Measurements from ENCODE around the gene COPE. TPM values are rescaled to one million over a fixed set of nuclear protein-coding genes. Genes with fewer than 3 reads are reported as not detected.

COPE gene
- total RNA-seq, 1 donor: 179 TPM

DNA sequence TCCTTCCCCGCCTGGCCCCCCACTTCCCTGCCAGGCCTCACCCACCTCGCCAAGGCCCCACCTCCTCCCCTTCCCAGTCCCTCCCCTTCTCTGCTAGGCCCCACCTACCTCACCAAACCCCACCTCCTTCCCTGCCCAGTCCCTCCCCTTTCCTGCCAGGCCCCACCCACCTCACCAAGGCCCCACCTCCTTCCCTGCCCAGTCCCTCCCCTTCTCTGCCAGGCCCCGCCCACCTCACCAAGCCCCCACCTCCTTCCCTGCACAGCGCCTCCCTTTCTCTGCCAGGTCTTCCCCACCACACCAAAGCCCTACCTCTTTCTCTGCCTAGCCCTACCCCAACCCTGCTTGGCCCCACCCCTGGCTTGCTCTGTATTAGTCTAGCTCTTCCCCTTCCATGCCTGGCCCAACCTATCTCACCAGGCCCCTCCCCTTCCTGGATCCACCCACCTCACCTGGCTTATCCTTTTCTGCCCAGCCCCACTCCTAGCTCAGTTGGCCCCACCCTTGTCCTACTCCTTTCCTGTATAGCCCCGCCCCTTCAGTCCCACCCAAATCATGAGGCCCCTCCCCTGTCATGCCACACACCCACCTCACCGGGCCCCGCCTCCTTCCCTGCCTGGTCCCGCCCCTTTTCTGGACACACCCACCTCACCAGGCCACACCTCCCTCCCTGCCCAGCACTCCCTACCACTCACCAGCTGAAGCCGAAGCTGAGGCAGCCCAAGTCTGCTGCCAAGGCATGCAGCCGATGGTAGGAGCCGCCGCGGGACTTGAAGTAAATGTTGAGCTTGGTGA is 39.4 kb downstream of the COPE start:
- no peaks in the 10 kb centered on the region for H3K4me1 ChIP-seq (ENCODE audit: insufficient read depth, low read length)
- H3K4me2 ChIP-seq (ENCODE audit: insufficient read depth, low read length): no peak overlapping the region
- H3K4me3 ChIP-seq (ENCODE audit: insufficient read depth, low read length): no peak overlapping the region
- TF ChIP-seq, protein P1, sequence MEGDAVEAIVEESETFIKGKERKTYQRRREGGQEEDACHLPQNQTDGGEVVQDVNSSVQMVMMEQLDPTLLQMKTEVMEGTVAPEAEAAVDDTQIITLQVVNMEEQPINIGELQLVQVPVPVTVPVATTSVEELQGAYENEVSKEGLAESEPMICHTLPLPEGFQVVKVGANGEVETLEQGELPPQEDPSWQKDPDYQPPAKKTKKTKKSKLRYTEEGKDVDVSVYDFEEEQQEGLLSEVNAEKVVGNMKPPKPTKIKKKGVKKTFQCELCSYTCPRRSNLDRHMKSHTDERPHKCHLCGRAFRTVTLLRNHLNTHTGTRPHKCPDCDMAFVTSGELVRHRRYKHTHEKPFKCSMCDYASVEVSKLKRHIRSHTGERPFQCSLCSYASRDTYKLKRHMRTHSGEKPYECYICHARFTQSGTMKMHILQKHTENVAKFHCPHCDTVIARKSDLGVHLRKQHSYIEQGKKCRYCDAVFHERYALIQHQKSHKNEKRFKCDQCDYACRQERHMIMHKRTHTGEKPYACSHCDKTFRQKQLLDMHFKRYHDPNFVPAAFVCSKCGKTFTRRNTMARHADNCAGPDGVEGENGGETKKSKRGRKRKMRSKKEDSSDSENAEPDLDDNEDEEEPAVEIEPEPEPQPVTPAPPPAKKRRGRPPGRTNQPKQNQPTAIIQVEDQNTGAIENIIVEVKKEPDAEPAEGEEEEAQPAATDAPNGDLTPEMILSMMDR (IDR thresholded peaks at IDR 0.05; ENCODE audit: extremely low read depth, low read depth, low read length): no peak
- no peaks in the 10 kb centered on the region for H3K36me3 ChIP-seq (ENCODE audit: insufficient read depth, low read length)
- no peak overlapping the region for H2AFZ ChIP-seq (ENCODE audit: low read length)
- H3K79me2 ChIP-seq (ENCODE audit: insufficient read depth, low read length): no peaks in the 10 kb centered on the region
- H3K9me3 ChIP-seq (ENCODE audit: low read depth, low read length): no peaks in the 10 kb centered on the region
- H3K27ac ChIP-seq (ENCODE audit: low read depth, low read length): no peak overlapping the region
- H3K27me3 ChIP-seq (ENCODE audit: insufficient read depth, low read length): no peaks in the 10 kb centered on the region
- no peak for DNase-seq (ENCODE audit: insufficient read length, low spot score, missing footprints)
- H4K20me1 ChIP-seq (ENCODE audit: insufficient read depth, low read length): peaks cover 2% of the 10 kb centered on the region

DNA sequence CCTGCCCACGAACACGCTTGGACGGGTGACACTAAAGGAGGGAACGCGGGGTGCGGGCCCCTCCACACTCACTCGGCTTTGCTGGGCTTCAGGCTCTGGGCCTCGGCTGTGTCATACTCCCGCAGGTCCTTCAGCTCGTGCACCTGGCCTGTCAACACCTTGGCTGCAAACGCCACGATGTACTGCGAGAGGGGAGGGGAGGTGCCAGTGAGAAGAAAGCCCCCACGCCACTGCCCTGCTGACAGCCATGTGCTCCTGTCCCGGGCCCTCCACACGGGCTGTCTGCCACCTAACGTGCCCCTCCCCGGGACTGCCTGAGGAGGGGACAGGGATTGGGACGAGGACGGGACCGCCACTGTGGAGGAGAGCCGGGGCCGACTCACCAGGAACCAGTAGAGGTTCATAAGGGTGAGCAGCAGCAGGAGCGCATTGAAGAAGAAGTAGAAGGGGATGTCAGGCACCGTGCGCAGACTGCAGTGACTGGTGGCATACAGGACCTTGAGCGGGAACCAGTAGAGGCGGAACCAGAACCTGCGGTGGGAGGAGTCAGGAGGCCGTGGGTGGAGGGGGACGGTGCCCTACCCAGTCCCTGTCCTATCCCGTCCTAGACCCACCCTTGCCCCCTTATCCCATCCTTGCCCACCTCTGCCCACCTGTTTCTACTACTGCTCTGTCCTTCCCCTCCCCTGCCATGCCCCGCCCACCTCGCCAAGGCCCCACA is 40.2 kb downstream of the COPE start:
- no peaks in the 10 kb centered on the region for H3K9me3 ChIP-seq (ENCODE audit: low read depth, low read length)
- no peak for DNase-seq (ENCODE audit: insufficient read length, low spot score, missing footprints)
- no peaks in the 10 kb centered on the region for H3K4me1 ChIP-seq (ENCODE audit: insufficient read depth, low read length)
- H3K27me3 ChIP-seq (ENCODE audit: insufficient read depth, low read length): no peaks in the 10 kb centered on the region
- H3K4me3 ChIP-seq (ENCODE audit: insufficient read depth, low read length): no peak overlapping the region
- peaks cover 2% of the 10 kb centered on the region for H4K20me1 ChIP-seq (ENCODE audit: insufficient read depth, low read length)
- TF ChIP-seq, protein P1 (IDR thresholded peaks at IDR 0.05; ENCODE audit: extremely low read depth, low read depth, low read length): no peak
- H3K36me3 ChIP-seq (ENCODE audit: insufficient read depth, low read length): no peaks in the 10 kb centered on the region
- H3K27ac ChIP-seq (ENCODE audit: low read depth, low read length): no peak overlapping the region
- no peaks in the 10 kb centered on the region for H3K79me2 ChIP-seq (ENCODE audit: insufficient read depth, low read length)
- no peak overlapping the region for H3K4me2 ChIP-seq (ENCODE audit: insufficient read depth, low read length)
- no peak overlapping the region for H2AFZ ChIP-seq (ENCODE audit: low read length)

DNA sequence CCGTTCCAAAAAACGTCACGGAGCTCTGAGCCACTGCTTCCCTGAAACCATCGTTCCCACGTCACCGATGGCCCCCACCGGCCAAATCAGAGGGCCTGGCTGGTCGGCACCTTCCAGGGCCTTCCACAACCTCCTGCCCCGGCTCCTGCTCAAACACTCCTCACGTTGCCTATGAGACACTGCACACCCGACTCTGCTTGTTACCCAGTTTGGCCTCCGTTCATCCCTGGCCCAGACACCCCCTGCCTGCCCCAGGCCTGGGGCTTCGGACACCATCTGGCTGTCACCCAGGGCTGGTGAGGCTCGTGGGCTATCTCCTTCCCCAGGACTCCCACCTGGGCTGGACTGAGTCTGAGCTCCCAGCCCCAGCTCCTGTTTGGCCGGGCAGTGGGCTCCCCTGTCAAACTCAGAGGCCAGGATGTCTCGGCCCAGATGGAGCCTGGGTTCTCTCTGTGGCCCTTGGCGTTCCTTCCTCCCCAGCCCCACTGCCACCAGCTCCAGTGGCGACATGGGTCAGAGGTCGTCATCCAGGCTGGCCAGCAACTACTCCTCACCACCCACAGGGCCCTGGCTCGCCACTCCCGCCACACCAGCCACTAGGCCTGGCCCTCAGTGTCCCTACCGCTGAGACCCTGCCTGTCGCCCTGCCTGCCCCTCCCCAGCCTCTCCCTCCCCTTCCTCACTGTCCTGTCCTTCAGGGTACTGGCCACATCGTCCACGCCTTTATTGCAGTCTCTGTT is 41.0 kb downstream of the COPE start:
- TF ChIP-seq, protein P1 (IDR thresholded peaks at IDR 0.05; ENCODE audit: extremely low read depth, low read depth, low read length): no peak
- no peak for DNase-seq (ENCODE audit: insufficient read length, low spot score, missing footprints)
- Histone ChIP-seq H3K27ac (ENCODE audit: low read depth, low read length) (no peak overlapping the region), H3K4me2 (ENCODE audit: insufficient read depth, low read length) (no peak overlapping the region), H3K9me3 (ENCODE audit: low read depth, low read length) (no peaks in the 10 kb centered on the region), H2AFZ (ENCODE audit: low read length) (no peak overlapping the region), H3K27me3 (ENCODE audit: insufficient read depth, low read length) (no peaks in the 10 kb centered on the region), H3K4me3 (ENCODE audit: insufficient read depth, low read length) (no peak overlapping the region), H4K20me1 (ENCODE audit: insufficient read depth, low read length) (peaks cover 2% of the 10 kb centered on the region), H3K4me1 (ENCODE audit: insufficient read depth, low read length) (no peaks in the 10 kb centered on the region), H3K79me2 (ENCODE audit: insufficient read depth, low read length) (no peaks in the 10 kb centered on the region), H3K36me3 (ENCODE audit: insufficient read depth, low read length) (no peaks in the 10 kb centered on the region)

All from osteoblast (primary cell).